A549 (cell line): ENCODE measurements around the gene GMPS. TPM values are rescaled to one million over a fixed set of nuclear protein-coding genes. Genes with fewer than 3 reads are reported as not detected.

ENCODE experiments used
- ATAC-seq, 2 experiments: fragments of 200-7000 bp in 1 of 2; fragments of >200 bp in 1 of 2; cut with Nextera tagmentation in 1 of 2; cut with Tn5 transposase in 1 of 2; 3 replicates each; pipeline versions ENCODE4 v1.8.0 to v1.9.1; 2018 to 2020; ENCODE audit warnings: mild to moderate bottlenecking in 1 of 2, moderate library complexity in 1 of 2
- CTCF ChIA-PET: fragments of 300-600 bp; sonication (Branson Sonifier 250); formaldehyde crosslinking; extraction: SDS; loops from one replicate; lab custom pipeline; 2021; ENCODE audit warnings: antibody characterized with exemption, inconsistent platforms; lab: Yijun Ruan, JAX
- POLR2A ChIA-PET: fragments of 350-600 bp; formaldehyde crosslinking; extraction: SDS; loops from one replicate; lab custom pipeline; 2021; ENCODE audit warnings: antibody characterized with exemption, inconsistent platforms; lab: Yijun Ruan, JAX
- DNase-seq, 2 experiments: peaks; one replicate each; pipeline versions ENCODE4 v3.0.0 to v3.0.0-alpha.2; 2011 to 2016; ENCODE audit warnings: low read depth in 1 of 2, low spot score in 1 of 2
- FAIRE-seq: peaks from 2 replicates; lab custom pipeline; 2011; peaks lifted over from hg19 to GRCh38; lab: Jason Lieb, UNC
- H3K27ac ChIP-seq, 2 experiments: fragments of >200 bp; sonication (Bioruptor Twin); formaldehyde crosslinking; 3 replicates each; pipeline ENCODE4 v1.5.1; 2016 to 2017
- H3K4me1 ChIP-seq: fragments of >200 bp; sonication (Bioruptor Twin); formaldehyde crosslinking; 3 replicates; pipeline ENCODE4 v1.6.1; 2016
- H3K4me2 ChIP-seq: fragments of >200 bp; sonication (Bioruptor Twin); formaldehyde crosslinking; 3 replicates; pipeline ENCODE4 v1.6.1; 2016
- H3K4me3 ChIP-seq: fragments of >200 bp; sonication (Bioruptor Twin); formaldehyde crosslinking; 3 replicates; pipeline ENCODE4 v1.5.1; 2016
- H3K9me3 ChIP-seq: fragments of >200 bp; sonication (Bioruptor Twin); formaldehyde crosslinking; 3 replicates; pipeline ENCODE4 v1.6.1; 2016
- ATOH8 ChIP-seq: fragments of 250-450 bp; sonication (Bioruptor Pico); IDR thresholded peaks from 2 replicates; pipeline ENCODE4 v1.5.0; 2020; ENCODE audit warnings: low read depth, mild to moderate bottlenecking, moderate library complexity
- CBX2 ChIP-seq: fragments of 200-600 bp; sonication (generic); IDR thresholded peaks from 2 replicates; pipeline ENCODE4 v1.6.1; 2016; ENCODE audit warnings: low read depth, mild to moderate bottlenecking, borderline replicate concordance
- CEBPB ChIP-seq, 2 experiments: fragments of >200 bp in 1 of 2; sonication (Bioruptor Twin) in 1 of 2; formaldehyde crosslinking in 1 of 2; IDR thresholded peaks; 2 replicates each; pipeline ENCODE4 v1.6.1; 2012 to 2016
- CHD4 ChIP-seq: fragments of 200-600 bp; sonication (generic); IDR thresholded peaks from 2 replicates; pipeline ENCODE4 v1.6.1; 2016; ENCODE audit warnings: antibody characterized with exemption, mild to moderate bottlenecking, borderline replicate concordance
- EHF ChIP-seq: fragments of 250-450 bp; sonication (Bioruptor Pico); IDR thresholded peaks from 2 replicates; pipeline ENCODE4 v1.5.0; 2020; ENCODE audit warnings: mild to moderate bottlenecking
- ELK1 ChIP-seq: fragments of 150-350 bp; IDR thresholded peaks from 2 replicates; pipeline ENCODE4 v1.6.1; 2014; ENCODE audit warnings: low read depth, mild to moderate bottlenecking, low read length
- FOSB ChIP-seq: fragments of 250-450 bp; sonication (Bioruptor Pico); IDR thresholded peaks from 2 replicates; pipeline ENCODE4 v1.5.0; 2020; ENCODE audit warnings: mild to moderate bottlenecking, moderate library complexity
- FOSL2 ChIP-seq, 2 experiments: fragments of 450-650 bp in 1 of 2; fragments of >200 bp in 1 of 2; sonication (Bioruptor Twin) in 1 of 2; formaldehyde crosslinking; IDR thresholded peaks; 2 replicates each; pipeline versions ENCODE4 v1.5.0 to v1.6.1; 2016 to 2020; ENCODE audit warnings: mild to moderate bottlenecking in 1 of 2, moderate library complexity in 1 of 2
- HDAC2 ChIP-seq: fragments of 200-600 bp; sonication (generic); IDR thresholded peaks from 2 replicates; pipeline ENCODE4 v1.6.1; 2016
- HEYL ChIP-seq: fragments of 250-450 bp; sonication (Bioruptor Pico); IDR thresholded peaks from 2 replicates; pipeline ENCODE4 v1.8.0; 2021; ENCODE audit warnings: mild to moderate bottlenecking, moderate library complexity
- HOXB13 ChIP-seq: fragments of 250-450 bp; sonication (Bioruptor Pico); IDR thresholded peaks from 2 replicates; pipeline ENCODE4 v1.5.0; 2020; ENCODE audit warnings: low read depth, mild to moderate bottlenecking, moderate library complexity
- JUNB ChIP-seq: fragments of >200 bp; sonication (Bioruptor Twin); formaldehyde crosslinking; IDR thresholded peaks from 2 replicates; pipeline ENCODE4 v1.6.1; 2016
- KDM1A ChIP-seq: fragments of 200-600 bp; sonication (generic); IDR thresholded peaks from 2 replicates; pipeline ENCODE4 v1.6.1; 2016; ENCODE audit warnings: low read depth, mild to moderate bottlenecking
- MAFK ChIP-seq: fragments of 450-650 bp; IDR thresholded peaks from 2 replicates; pipeline ENCODE4 v1.6.1; 2014; ENCODE audit not compliant: partially characterized antibody
- PHF8 ChIP-seq: fragments of 200-600 bp; sonication (generic); IDR thresholded peaks from 2 replicates; pipeline ENCODE4 v1.6.1; 2016; ENCODE audit warnings: low read depth, mild to moderate bottlenecking, antibody characterized with exemption, moderate library complexity, borderline replicate concordance
- POLR2A ChIP-seq: IDR thresholded peaks from 2 replicates; pipeline ENCODE4 v1.6.1; 2012; ENCODE audit warnings: mild to moderate bottlenecking, low read length
- RCOR1 ChIP-seq: fragments of 150-350 bp; IDR thresholded peaks from 2 replicates; pipeline ENCODE4 v1.6.1; 2014; ENCODE audit warnings: antibody characterized with exemption, low read length, low read depth
- RFX5 ChIP-seq: fragments of 450-650 bp; IDR thresholded peaks from 2 replicates; pipeline ENCODE4 v1.7.1; 2014; ENCODE audit warnings: antibody characterized with exemption, mild to moderate bottlenecking, moderate library complexity
- TFCP2L1 ChIP-seq: fragments of 250-450 bp; sonication (Bioruptor Pico); IDR thresholded peaks from 2 replicates; pipeline ENCODE4 v1.5.0; 2021; ENCODE audit warnings: mild to moderate bottlenecking
- TP53 ChIP-seq: fragments of 250-450 bp; sonication (Bioruptor Pico); IDR thresholded peaks from 2 replicates; pipeline ENCODE4 v1.5.0; 2021; ENCODE audit warnings: mild to moderate bottlenecking, moderate library complexity
- WGBS: methylation state at CpG from one replicate; pipeline ENCODE4 v1.1.6; 2017; ENCODE audit errors: missing lambda C conversion rate; 5-methylcytosine and 5-hydroxymethylcytosine counted together
- polyA plus RNA-seq, 4 experiments: library from polyadenylated mRNA; depleted of rRNA in 3 of 4; stranded (reverse); fragments of >200 nt; fragmentation: RNase III in 1 of 4; extraction: RNeasy Plus Mini Kit Qiagen cat#74134 plus additional on column Dnase treatment in 1 of 4; gene quantifications; 2 replicates in 3 of 4; 3 replicates in 1 of 4; pipeline ENCODE4 v1.2.3, GENCODE V29; 2011 to 2017

GMPS gene
- polyA plus RNA-seq, 2 of the 4 experiments (the other 2 are of a cell fraction), result 74.4 to 114 TPM

- 88% methylated on average over 1 of the region's 1 CpG for WGBS
- Histone ChIP-seq H3K4me2 (no peak overlapping the region), H3K9me3 (no peaks in the 10 kb centered on the region), H3K27ac (no peak overlapping the region), H3K4me1 (peaks cover 13% of the 10 kb centered on the region; the same call in 2 of the 3 replicates), H3K4me3 (no peak overlapping the region)
- ATAC-seq (no peak), DNase-seq (no peak), FAIRE-seq (no peak)
- POLR2A ChIA-PET, result no interaction called here
- CTCF ChIA-PET, result interaction anchor here (1.1 kb wide), 1 partner anchor 81 kb away, joined by 4 read pairs; the partner anchor contains the start of gene C3orf33
- TF ChIP-seq CEBPB (IDR thresholded peaks at IDR 0.05) (no peak), HOXB13 (no peak), ELK1 (no peak), POLR2A (no peak), TP53 (CRISPR knock-in tag) (no peak), CBX2 (no peak), FOSL2 (IDR thresholded peaks at IDR 0.05) (no peak), FOSL2 (CRISPR knock-in tag; IDR thresholded peaks at IDR 0.05) (no peak), RFX5 (no peak), JUNB (no peak), ATOH8 (no peak), TFCP2L1 (CRISPR knock-in tag) (no peak), RCOR1 (no peak), FOSB (CRISPR knock-in tag) (no peak), MAFK (no peak), CHD4 (no peak), HEYL (CRISPR knock-in tag) (no peak), HDAC2 (no peak)
Measured at GRCh38 chr3:155886915-155887314, 16.5 kb downstream of the GMPS start.

GRCh38 chr3:155889212-155889611, 18.8 kb downstream of the GMPS start:
- no peaks in the 10 kb centered on the region for H3K9me3 ChIP-seq
- H3K4me3 ChIP-seq, result no peak overlapping the region
- 90% methylated on average over 5 of the region's 5 CpGs for WGBS
- POLR2A ChIA-PET, result no interaction called here
- H3K4me2 ChIP-seq, result no peak overlapping the region
- CTCF ChIA-PET, result interaction anchor here (1.2 kb wide), 1 partner anchor 11 kb away, joined by 3 read pairs; no protein-coding TSS in a partner anchor
- no peak for TF ChIP-seq PHF8
- TF ChIP-seq EHF (CRISPR knock-in tag), result no peak
- TF ChIP-seq, all 56 proteins: peak for 0
- DNase-seq (no peak), FAIRE-seq (no peak), ATAC-seq (no peak; a peak in 1 of 6 replicates)
- Histone ChIP-seq H3K27ac (no peak overlapping the region), H3K4me1 (peaks cover 13% of the 10 kb centered on the region; the same call in 2 of the 3 replicates)

GRCh38 chr3:155889952-155890351, 19.5 kb downstream of the GMPS start:
- Histone ChIP-seq H3K27ac (no peak overlapping the region), H3K4me1 (peaks cover 13% of the 10 kb centered on the region; the same call in 2 of the 3 replicates), H3K4me3 (no peak overlapping the region), H3K9me3 (no peaks in the 10 kb centered on the region), H3K4me2 (no peak overlapping the region)
- FAIRE-seq (no peak), ATAC-seq (no peak), DNase-seq (no peak)
- ChIA-PET CTCF (interaction anchor here (0.8 to 1.2 kb wide), 3 partner anchors 10 to 84 kb away, joined by 3 to 4 read pairs (median 3); partner anchors contain the start of gene C3orf33), POLR2A (no interaction called here)
- no peak for TF ChIP-seq KDM1A
- WGBS, result 68% methylated on average over 1 of the region's 1 CpG
